Measurements from ENCODE around the gene PLLP. TPM values are rescaled to one million over a fixed set of nuclear protein-coding genes. Genes with fewer than 3 reads are reported as not detected.

PLLP gene
- total RNA-seq, 4 donors from 2014 or later, result 1.7 to 11.4 (median 5.4) TPM

GRCh38 chr16:57264950-57265371 is 19.5 kb downstream of the PLLP start:
- no peak for TF ChIP-seq POLR2A (IDR thresholded peaks at IDR 0.05)
- TF ChIP-seq EP300 (IDR thresholded peaks at IDR 0.05), result no peak
- no peak for TF ChIP-seq POLR2AphosphoS5 (IDR thresholded peaks at IDR 0.05)
- TF ChIP-seq CTCF (IDR thresholded peaks at IDR 0.05), result no peak
- ATAC-seq, result no peak
- no peak overlapping the region for H3K27ac ChIP-seq

GRCh38 chr16:57264381-57264780 is 20.1 kb downstream of the PLLP start:
- peaks cover 0 to 37% (median 3%) of the 10 kb centered on the region in 3 donors for H3K4me1 ChIP-seq
- no peak for ATAC-seq
- TF ChIP-seq EP300 (IDR thresholded peaks at IDR 0.05) (no peak), POLR2AphosphoS5 (IDR thresholded peaks at IDR 0.05) (no peak), POLR2A (IDR thresholded peaks at IDR 0.05) (no peak), CTCF (IDR thresholded peaks at IDR 0.05) (no peak)
- no peaks in the 10 kb centered on the region for H3K9me3 ChIP-seq
- H3K27me3 ChIP-seq, result no peaks in the 10 kb centered on the region
- WGBS, 2 donors (ENCODE audit: low coverage in 1 of 2), result 83% methylated on average over 1 to 5 of the region's 8 CpGs
- no peak overlapping the region for H3K27ac ChIP-seq
- H3K4me3 ChIP-seq, result no peak overlapping the region
- H3K36me3 ChIP-seq, result no peaks in the 10 kb centered on the region

More at GRCh38 chr16:57264950-57265371, 19.5 kb downstream of the PLLP start:
- no peaks in the 10 kb centered on the region for H3K9me3 ChIP-seq
- H3K27me3 ChIP-seq, result peaks cover 4% of the 10 kb centered on the region
- peaks cover 0 to 33% (median 3%) of the 10 kb centered on the region in 3 donors for H3K4me1 ChIP-seq
- H3K36me3 ChIP-seq, result no peaks in the 10 kb centered on the region
- no peak overlapping the region for H3K4me3 ChIP-seq
- WGBS, 2 donors (ENCODE audit: low coverage in 1 of 2), result 94 to 100% methylated on average over 1 to 5 of the region's 11 CpGs

- TF ChIP-seq POLR2A (IDR thresholded peaks at IDR 0.05), result no peak
- no peaks in the 10 kb centered on the region for H3K36me3 ChIP-seq
- H3K9me3 ChIP-seq, result no peaks in the 10 kb centered on the region
- peaks cover 0 to 37% (median 3%) of the 10 kb centered on the region in 3 donors for H3K4me1 ChIP-seq
- no peak overlapping the region for H3K4me3 ChIP-seq
- WGBS, 2 donors (ENCODE audit: low coverage in 1 of 2), result 67% methylated on average over 3 of the region's 18 CpGs; no CpG with 5 or more reads in 1 of the 2 donors
- no peaks in the 10 kb centered on the region for H3K27me3 ChIP-seq
- ATAC-seq, result no peak
- no peak overlapping the region for H3K27ac ChIP-seq
These were observed 20.7 kb downstream of the PLLP start for GRCh38 chr16:57263541-57264351.

GRCh38 chr16:57262841-57263540 is 21.5 kb downstream of the PLLP start:
- Histone ChIP-seq H3K27ac (peak overlapping the region in 1 of 4 donors; percentile 36), H3K4me3 (no peak overlapping the region), H3K36me3 (no peaks in the 10 kb centered on the region), H3K4me1 (peaks cover 0 to 37% (median 3%) of the 10 kb centered on the region in 3 donors), H3K9me3 (no peaks in the 10 kb centered on the region), H3K27me3 (no peaks in the 10 kb centered on the region)
- WGBS, 2 donors (ENCODE audit: low coverage in 1 of 2), result 88 to 100% methylated on average over 4 of the region's 17 CpGs
- TF ChIP-seq EP300 (IDR thresholded peaks at IDR 0.05) (no peak), POLR2AphosphoS5 (IDR thresholded peaks at IDR 0.05) (no peak), POLR2A (IDR thresholded peaks at IDR 0.05) (no peak), CTCF (IDR thresholded peaks at IDR 0.05) (no peak)
- no peak for ATAC-seq

GRCh38 chr16:57261806-57262205 is 22.7 kb downstream of the PLLP start:
- peaks cover 0 to 33% (median 3%) of the 10 kb centered on the region in 3 donors for H3K4me1 ChIP-seq
- 83 to 91% methylated on average over 1 to 9 of the region's 9 CpGs for WGBS, 2 donors (ENCODE audit: low coverage in 1 of 2)
- TF ChIP-seq EP300 (IDR thresholded peaks at IDR 0.05), result no peak
- no peak for TF ChIP-seq CTCF (IDR thresholded peaks at IDR 0.05)
- no peak for TF ChIP-seq POLR2A (IDR thresholded peaks at IDR 0.05)
- H3K4me3 ChIP-seq, result no peak overlapping the region
- H3K9me3 ChIP-seq, result no peaks in the 10 kb centered on the region
- peaks cover 0 to 2% of the 10 kb centered on the region in 2 donors for H3K36me3 ChIP-seq
- H3K27me3 ChIP-seq, result no peaks in the 10 kb centered on the region
- H3K27ac ChIP-seq, result peak overlapping the region in 1 of 4 donors; percentile 67
- ATAC-seq, result no peak
